CD4-positive, alpha-beta T cell (primary cell): Measurements from ENCODE around the gene XRCC4. TPM values are rescaled to one million over a fixed set of nuclear protein-coding genes. Genes with fewer than 3 reads are reported as not detected.
A peak's percentile ranks its signal among the peaks of the same experiment; 100 is the strongest.

ENCODE experiments used
- ATAC-seq: fragments of 200-7000 bp; cut with Tn5 transposase; one replicate; pipeline ENCODE4 v1.10.0; 2022; ENCODE audit warnings: mild to moderate bottlenecking; ENCODE audit not compliant: poor library complexity
- CTCF ChIA-PET: fragments of 350-600 bp; sonication (Branson Sonifier 250); formaldehyde crosslinking; loops from one replicate; lab custom pipeline; 2021; ENCODE audit warnings: antibody characterized with exemption, inconsistent platforms; lab: Charles Lee
- POLR2A ChIA-PET: fragments of 350-600 bp; sonication (Branson Sonifier 250); formaldehyde crosslinking; loops from one replicate; lab custom pipeline; 2021; ENCODE audit warnings: antibody characterized with exemption, inconsistent platforms; lab: Charles Lee
- DNase-seq, 14 experiments: peaks; one replicate each; pipeline ENCODE4 v3.0.0-alpha.2; 2013 to 2020; ENCODE audit warnings: mixed read lengths in 2 of 14
- H3K27ac ChIP-seq, 2 donors: one replicate each; pipeline versions ENCODE4 v1.5.1 to v1.7.0; 2013; ENCODE audit warnings: low read length in 2 of 2, low read depth in 1 of 2, mild to moderate bottlenecking in 1 of 2
- H3K27me3 ChIP-seq, 2 experiments: 1 replicate in 1 of 2; 2 replicates in 1 of 2; pipeline versions ENCODE4 v1.6.1 to v1.7.0; 2013; ENCODE audit warnings: low read length in 2 of 2, control low read depth in 1 of 2, mild to moderate bottlenecking in 1 of 2, moderate library complexity in 1 of 2; ENCODE audit not compliant: insufficient read depth in 2 of 2, control insufficient read depth in 1 of 2
- H3K36me3 ChIP-seq: one replicate; pipeline ENCODE4 v1.6.1; 2013; ENCODE audit warnings: low read length, control low read depth; ENCODE audit not compliant: insufficient read depth
- H3K4me1 ChIP-seq: one replicate; pipeline ENCODE4 v1.6.1; 2013; ENCODE audit warnings: low read length, control low read depth; ENCODE audit not compliant: insufficient read depth
- H3K4me3 ChIP-seq: one replicate; pipeline ENCODE4 v1.5.1; 2013; ENCODE audit warnings: mild to moderate bottlenecking, low read length, moderate library complexity
- H3K9me3 ChIP-seq, 2 experiments: 1 replicate in 1 of 2; 2 replicates in 1 of 2; pipeline versions ENCODE4 v1.6.1 to v1.7.0; 2013; ENCODE audit warnings: low read length in 2 of 2, mild to moderate bottlenecking in 2 of 2, control low read depth in 1 of 2, moderate library complexity in 1 of 2; ENCODE audit not compliant: control insufficient read depth in 1 of 2, insufficient read depth in 1 of 2
- H3K27ac Mint-ChIP-seq: one replicate; pipeline ENCODE4 v1.8.0; 2020; ENCODE audit warnings: mixed read lengths
- H3K27me3 Mint-ChIP-seq: one replicate; pipeline ENCODE4 v1.8.0; 2021; ENCODE audit warnings: mixed read lengths
- H3K36me3 Mint-ChIP-seq: one replicate; pipeline ENCODE4 v1.8.0; 2021; ENCODE audit warnings: low read depth, mixed read lengths
- H3K4me1 Mint-ChIP-seq: one replicate; pipeline ENCODE4 v1.8.0; 2021; ENCODE audit warnings: low read depth, mixed read lengths
- H3K4me3 Mint-ChIP-seq: one replicate; pipeline ENCODE4 v1.8.0; 2020; ENCODE audit warnings: mild to moderate bottlenecking, mixed read lengths
- H3K9me3 Mint-ChIP-seq: one replicate; pipeline ENCODE4 v1.8.0; 2020; ENCODE audit warnings: mixed read lengths
- CTCF ChIP-seq: fragments of 200-600 bp; IDR thresholded peaks from one replicate; pipeline ENCODE4 v1.8.0; 2022; ENCODE audit warnings: antibody characterized with exemption, mild to moderate bottlenecking
- intact Hi-C, 2 experiments: fragments of 100-400 bp; cut with DNase I in 1 of 2; cut with micrococcal nuclease in 1 of 2; formaldehyde crosslinking; loops; one replicate each; pipeline versions ENCODE4 v1.15.1 to v1.9.0; 2023 to 2025; cut with DNase I, micrococcal nuclease
- total RNA-seq, 174 experiments: library from RNA in 2 of 174; stranded (reverse) in 2 of 174; gene quantifications; one replicate each; pipeline ENCODE4 v1.2.3 and lab custom pipeline; 2021 to 2026

Gene XRCC4
- total RNA-seq, 2 experiments from 2014 or later = 1.8 TPM

GRCh38 chr5:83085106-83085505 lies 7.8 kb downstream of the XRCC4 start:
- Mint-ChIP-seq H3K4me3 (no peak overlapping the region), H3K36me3 (no peaks in the 10 kb centered on the region), H3K27ac (no peak overlapping the region), H3K9me3 (no peaks in the 10 kb centered on the region), H3K4me1 (no peaks in the 10 kb centered on the region), H3K27me3 (no peaks in the 10 kb centered on the region)
- DNase-seq (no peak), ATAC-seq (no peak)
- Histone ChIP-seq H3K9me3 (no peaks in the 10 kb centered on the region), H3K36me3 (no peaks in the 10 kb centered on the region), H3K4me3 (no peak overlapping the region), H3K27me3 (no peaks in the 10 kb centered on the region), H3K27ac (no peak overlapping the region), H3K4me1 (no peaks in the 10 kb centered on the region)
- no peak for TF ChIP-seq CTCF
- CTCF ChIA-PET = no interaction called here
- intact Hi-C loops = no loop called here
- POLR2A ChIA-PET = interaction anchor here (0.7 kb wide), 1 partner anchor 8 kb away, joined by 3 read pairs; the partner anchor contains the start of genes TMEM167A and XRCC4

- H3K4me3 Mint-ChIP-seq = no peak overlapping the region
- Histone ChIP-seq H3K4me1 (no peaks in the 10 kb centered on the region), H3K9me3 (peaks cover 0 to 16% of the 10 kb centered on the region in 2 experiments), H3K27ac (no peak overlapping the region), H3K36me3 (no peaks in the 10 kb centered on the region), H3K27me3 (no peaks in the 10 kb centered on the region), H3K4me3 (no peak overlapping the region)
- peaks cover 9% of the 10 kb centered on the region for H3K9me3 Mint-ChIP-seq
- ATAC-seq (no peak), DNase-seq (no peak)
- ChIA-PET CTCF (no interaction called here), POLR2A (interaction anchor here (1.0 kb wide), 1 partner anchor 12 kb away, joined by 6 read pairs; the partner anchor contains the start of gene XRCC4)
- no peaks in the 10 kb centered on the region for H3K27me3 Mint-ChIP-seq
- H3K4me1 Mint-ChIP-seq = peaks cover 29% of the 10 kb centered on the region
- intact Hi-C loops = no loop called here
- no peak for TF ChIP-seq CTCF
- H3K36me3 Mint-ChIP-seq = peaks cover 33% of the 10 kb centered on the region
- H3K27ac Mint-ChIP-seq = no peak overlapping the region
Measured at GRCh38 chr5:83090169-83090568, 12.8 kb downstream of the XRCC4 start.

- H3K9me3 Mint-ChIP-seq = peaks cover 9% of the 10 kb centered on the region
- peaks cover 38% of the 10 kb centered on the region for H3K36me3 Mint-ChIP-seq
- peak overlapping the region; percentile 6 for H3K4me3 Mint-ChIP-seq
- Histone ChIP-seq H3K4me1 (no peaks in the 10 kb centered on the region), H3K27ac (no peak overlapping the region), H3K36me3 (no peaks in the 10 kb centered on the region), H3K27me3 (no peaks in the 10 kb centered on the region), H3K9me3 (peaks cover 0 to 16% of the 10 kb centered on the region in 2 experiments), H3K4me3 (no peak overlapping the region)
- intact Hi-C loops = no loop called here
- ATAC-seq = no peak
- peak in 2 of 14 experiments; percentile 12 to 52 for DNase-seq
- H3K27ac Mint-ChIP-seq = peak overlapping the region; percentile 44
- peaks cover 29% of the 10 kb centered on the region for H3K4me1 Mint-ChIP-seq
- H3K27me3 Mint-ChIP-seq = no peaks in the 10 kb centered on the region
- TF ChIP-seq CTCF = no peak
- ChIA-PET CTCF (interaction anchor here (0.6 kb wide), 1 partner anchor 13 kb away, joined by 3 read pairs; no protein-coding TSS in a partner anchor), POLR2A (no interaction called here)
Measured at GRCh38 chr5:83092619-83093018, 15.3 kb downstream of the XRCC4 start.
